Endothelial cell of umbilical vein (primary cell): ENCODE results near the gene KATNB1. TPM values are rescaled to one million over a fixed set of nuclear protein-coding genes. Genes with fewer than 3 reads are reported as not detected.

Experiments
- BruUV-seq: library from RNA; stranded (reverse); fragments of 400-500 nt; replicated peaks from 2 replicates; lab custom pipeline; 2021; lab: Mats Ljungman, UMichigan
- CTCF ChIA-PET: fragments of 300-600, 350-600 bp; sonication (Branson Sonifier 250); formaldehyde crosslinking; loops from one replicate; lab custom pipeline; 2021; ENCODE audit warnings: antibody characterized with exemption, inconsistent platforms; lab: Charles Lee
- POLR2A ChIA-PET: fragments of 300-600, 350-600 bp; sonication (Branson Sonifier 250); formaldehyde crosslinking; loops from one replicate; lab custom pipeline; 2021; ENCODE audit warnings: antibody characterized with exemption, inconsistent platforms; lab: Charles Lee
- DNase-seq: peaks from one replicate; pipeline ENCODE4 v3.0.0-alpha.2; 2011; ENCODE audit warnings: low read depth, low spot score
- FAIRE-seq: peaks from 2 replicates; lab custom pipeline; 2011; peaks lifted over from hg19 to GRCh38; lab: Jason Lieb, UNC
- H2AFZ ChIP-seq: 2 replicates; pipeline ENCODE4 v1.6.0; 2012; ENCODE audit warnings: low read depth, low read length, control low read depth, inconsistent platforms
- H3K27ac ChIP-seq: 2 replicates; pipeline ENCODE4 v1.5.1; 2011; ENCODE audit warnings: low read depth, mild to moderate bottlenecking, control low read depth, low read length, moderate library complexity; ENCODE audit not compliant: insufficient read depth
- H3K27me3 ChIP-seq, 2 experiments: 2 replicates each; pipeline versions ENCODE4 v1.6.0 to v1.6.1; 2011; ENCODE audit warnings: low read length in 2 of 2, mixed read lengths in 1 of 2; ENCODE audit not compliant: control insufficient read depth in 2 of 2, insufficient read depth in 2 of 2
- H3K36me3 ChIP-seq, 2 experiments: 2 replicates in 1 of 2; 3 replicates in 1 of 2; pipeline ENCODE4 v1.5.1; 2011; ENCODE audit warnings: low read length in 2 of 2, mild to moderate bottlenecking in 1 of 2, moderate library complexity in 1 of 2; ENCODE audit not compliant: control insufficient read depth in 2 of 2, insufficient read depth in 2 of 2; ENCODE audit errors: extremely low read depth in 1 of 2
- H3K4me1 ChIP-seq: 3 replicates; pipeline ENCODE4 v1.5.1; 2011; ENCODE audit warnings: mild to moderate bottlenecking, low read length; ENCODE audit not compliant: control insufficient read depth, insufficient read depth; ENCODE audit errors: extremely low read depth
- H3K4me2 ChIP-seq: 2 replicates; pipeline ENCODE4 v1.6.1; 2011; ENCODE audit warnings: low read length, control low read depth, mixed read lengths; ENCODE audit not compliant: insufficient read depth
- H3K4me3 ChIP-seq, 3 experiments: fragments of 200-600 bp in 1 of 3; sonication (generic), shearing (Covaris generic) in 1 of 3; replicated peaks in 1 of 3; 2 replicates each; pipeline ENCODE4 v1.5.1; 2011 to 2016; ENCODE audit warnings: control low read depth in 3 of 3, low read length in 3 of 3, mild to moderate bottlenecking in 2 of 3, inconsistent platforms in 1 of 3, low read depth in 1 of 3, moderate library complexity in 1 of 3; ENCODE audit not compliant: insufficient read depth in 1 of 3
- H3K79me2 ChIP-seq: 2 replicates; pipeline ENCODE4 v1.6.0; 2012; ENCODE audit warnings: low read length, inconsistent platforms; ENCODE audit not compliant: control insufficient read depth, insufficient read depth
- H3K9ac ChIP-seq: replicated peaks from 2 replicates; pipeline ENCODE3; 2011; ENCODE audit warnings: low read length, control low read depth; ENCODE audit not compliant: insufficient read depth; ENCODE audit errors: extremely low read depth
- H3K9me1 ChIP-seq: replicated peaks from 3 replicates; pipeline ENCODE4 v1.6.0; 2011; ENCODE audit warnings: mild to moderate bottlenecking, low read length; ENCODE audit not compliant: control insufficient read depth, insufficient read depth; ENCODE audit errors: extremely low read depth
- H3K9me3 ChIP-seq: replicated peaks from 2 replicates; pipeline ENCODE4 v1.5.1; 2012; ENCODE audit warnings: low read length, inconsistent platforms; ENCODE audit not compliant: control insufficient read depth, insufficient read depth
- H4K20me1 ChIP-seq: replicated peaks from 2 replicates; pipeline ENCODE3; 2011; ENCODE audit warnings: mild to moderate bottlenecking, low read length; ENCODE audit not compliant: control insufficient read depth, insufficient read depth; ENCODE audit errors: extremely low read depth
- CTCF ChIP-seq, 2 donors: IDR thresholded peaks; 1 replicate in 1 of 2; 2 replicates in 1 of 2; pipeline ENCODE4 v1.5.1; 2011; ENCODE audit warnings: low read length in 2 of 2, mild to moderate bottlenecking in 2 of 2, moderate library complexity in 2 of 2, control low read depth in 1 of 2, inconsistent platforms in 1 of 2, low read depth in 1 of 2; ENCODE audit not compliant: insufficient read depth in 1 of 2; ENCODE audit errors: extremely low read depth in 1 of 2
- EZH2 ChIP-seq: IDR thresholded peaks from 2 replicates; pipeline ENCODE4 v1.6.1; 2012; ENCODE audit warnings: borderline replicate concordance, low read depth, mild to moderate bottlenecking, moderate library complexity, low read length, inconsistent platforms; ENCODE audit not compliant: severe bottlenecking
- FOS ChIP-seq: IDR thresholded peaks from 2 replicates; pipeline ENCODE4 v1.6.1; 2011; ENCODE audit warnings: mild to moderate bottlenecking, low read length, moderate library complexity, borderline replicate concordance; ENCODE audit not compliant: insufficient read depth
- GATA2 ChIP-seq: IDR thresholded peaks from 2 replicates; pipeline ENCODE4 v1.7.0; 2011; ENCODE audit warnings: low read depth, mild to moderate bottlenecking, moderate library complexity, mixed read lengths, low read length; ENCODE audit not compliant: insufficient read length, insufficient read depth
- JUN ChIP-seq: IDR thresholded peaks from 2 replicates; pipeline ENCODE4 v1.6.1; 2011; ENCODE audit warnings: borderline replicate concordance, low read depth; ENCODE audit not compliant: insufficient read length, insufficient read depth
- MAX ChIP-seq: IDR thresholded peaks from 2 replicates; pipeline ENCODE4 v1.6.1; 2011; ENCODE audit not compliant: insufficient read depth, insufficient read length
- MYC ChIP-seq: IDR thresholded peaks from one replicate; pipeline ENCODE4 v1.6.1; 2011; ENCODE audit warnings: mild to moderate bottlenecking, low read depth, low read length
- POLR2AphosphoS5 ChIP-seq: IDR thresholded peaks from 2 replicates; pipeline ENCODE4 v1.6.1; 2012; ENCODE audit warnings: low read depth, mild to moderate bottlenecking, control low read depth, low read length, moderate library complexity; ENCODE audit not compliant: insufficient read depth
- dilution Hi-C: fragments of 300-500 bp; cut with MboI; formaldehyde crosslinking; loops from one replicate; pipeline ENCODE4 v1.15.0; 2019; ENCODE audit warnings: low sequenced_read_pairs; ENCODE audit not compliant: extremely low pct_ligation_motif_present
- intact Hi-C: fragments of 100-400 bp; cut with micrococcal nuclease; formaldehyde crosslinking; loops from one replicate; pipeline ENCODE4 v1.10.0; 2022
- polyA plus RNA-seq, 4 experiments: library from polyadenylated mRNA; depleted of rRNA in 3 of 4; stranded (reverse) in 3 of 4; unstranded in 1 of 4; fragments of >200 nt; gene quantifications; 2 replicates each; pipeline versions ENCODE4 v1.2.1 to v1.2.3, GENCODE V29; 2011 to 2012; ENCODE audit warnings: missing spikeins in 1 of 4
- total RNA-seq: library from RNA; stranded (reverse); gene quantifications from 2 replicates; pipeline ENCODE4 v1.2.3, GENCODE V29; 2021

The KATNB1 gene
- total and polyA plus RNA-seq, 2 donors (not counting 3 experiments of a cell fraction or from before 2014, with no cell fraction given): 25.9 to 35.9 TPM

DNA sequence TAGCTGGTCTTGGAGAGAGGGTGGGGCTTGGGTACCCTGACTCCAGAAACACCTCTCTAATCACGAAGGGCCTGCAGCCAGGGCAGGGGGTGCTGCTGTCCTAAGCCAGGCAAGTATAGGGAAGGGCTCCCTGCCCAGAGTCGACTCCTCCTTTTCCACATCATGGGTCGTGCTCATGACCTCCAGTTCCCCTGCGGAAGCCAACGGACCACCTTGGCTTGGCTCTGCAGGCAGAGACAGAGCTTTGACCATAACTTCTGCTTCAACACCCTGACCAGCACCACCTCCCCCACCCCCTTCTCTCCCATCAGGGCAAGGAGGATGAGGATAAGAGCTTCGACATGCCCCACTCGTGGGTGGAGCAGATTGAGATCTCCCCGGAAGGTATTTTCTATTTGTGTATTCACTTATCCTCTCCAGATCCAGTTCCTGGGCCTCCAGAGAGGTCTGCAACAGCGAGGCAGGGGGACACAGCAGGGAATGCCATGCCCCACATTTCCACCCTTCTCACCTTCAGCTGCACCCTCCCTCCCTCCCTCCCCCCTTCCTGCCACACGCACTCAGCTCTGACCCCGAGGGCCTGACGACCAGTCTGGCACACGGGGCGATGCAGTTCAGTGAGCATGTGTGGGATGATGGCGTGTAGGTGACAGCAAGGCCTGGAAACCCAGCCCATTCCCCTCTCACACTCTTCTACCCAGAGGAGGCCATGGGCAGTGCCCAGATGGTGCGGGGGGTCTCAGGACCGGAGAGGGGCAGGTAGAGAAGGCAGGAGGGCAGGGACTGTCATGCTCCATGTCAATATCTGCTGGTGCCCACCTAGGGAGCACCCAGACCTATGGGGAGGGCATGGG, 14.0 kb upstream of the KATNB1 start:
- no peak for TF ChIP-seq EZH2
- no peak for TF ChIP-seq JUN
- TF ChIP-seq FOS: no peak
- TF ChIP-seq POLR2AphosphoS5: no peak
- TF ChIP-seq MAX: no peak
- no peak for TF ChIP-seq GATA2
- no peak for TF ChIP-seq MYC
- no peak for TF ChIP-seq CTCF (IDR thresholded peaks at IDR 0.05; ENCODE audit: extremely low read depth in 1 of 2, insufficient read depth in 1 of 2, low read depth in 1 of 2, low read length in 2 of 2)
- H3K27ac ChIP-seq: no peak overlapping the region
- ChIA-PET CTCF (interaction anchor here (0.9 to 4.4 kb wide), 3 partner anchors 131 to 145 kb away, joined by 3 to 63 read pairs (median 4); no protein-coding TSS in a partner anchor), POLR2A (no interaction called here)
- H3K27me3 ChIP-seq: no peaks in the 10 kb centered on the region
- H3K9ac ChIP-seq: no peak overlapping the region
- no peak overlapping the region for H2AFZ ChIP-seq
- H3K79me2 ChIP-seq: no peaks in the 10 kb centered on the region
- no peak for FAIRE-seq
- H3K4me3 ChIP-seq: no peak overlapping the region
- H3K9me1 ChIP-seq: no peaks in the 10 kb centered on the region
- BruUV-seq: no TSS peak
- intact Hi-C loops (loop anchor here (2.0 kb wide), 1 partner anchor 121 kb away; no protein-coding TSS in a partner anchor), dilution Hi-C loops (no loop called here)
- H3K4me1 ChIP-seq: no peaks in the 10 kb centered on the region
- H3K36me3 ChIP-seq: no peaks in the 10 kb centered on the region
- H3K9me3 ChIP-seq: no peaks in the 10 kb centered on the region
- no peak overlapping the region for H3K4me2 ChIP-seq
- H4K20me1 ChIP-seq: no peaks in the 10 kb centered on the region
- no peak for DNase-seq
